Keratinocyte (primary cell): Measurements from ENCODE around the gene GBA3. TPM values are rescaled to one million over a fixed set of nuclear protein-coding genes. Genes with fewer than 3 reads are reported as not detected.

Experiments
- DNase-seq: peaks from one replicate; pipeline ENCODE4 v3.0.0-alpha.2; 2011; ENCODE audit warnings: low read depth, missing footprints, low spot score
- FAIRE-seq: peaks from 2 replicates; lab custom pipeline; 2011; peaks lifted over from hg19 to GRCh38; lab: Jason Lieb, UNC
- H2AFZ ChIP-seq: 2 replicates; pipeline ENCODE4 v1.6.0; 2012; ENCODE audit warnings: low read length, control low read depth, inconsistent platforms; ENCODE audit not compliant: control insufficient read depth
- H3K27ac ChIP-seq: 2 replicates; pipeline ENCODE4 v1.5.1; 2011; ENCODE audit warnings: low read length; ENCODE audit not compliant: control insufficient read depth, insufficient read depth
- H3K27me3 ChIP-seq: 3 replicates; pipeline ENCODE4 v1.6.0; 2011; ENCODE audit warnings: low read length; ENCODE audit not compliant: control insufficient read depth, insufficient read depth; ENCODE audit errors: extremely low read depth
- H3K36me3 ChIP-seq, 2 experiments: 2 replicates in 1 of 2; 3 replicates in 1 of 2; pipeline ENCODE4 v1.5.1; 2011; ENCODE audit warnings: low read length in 2 of 2, mild to moderate bottlenecking in 1 of 2; ENCODE audit not compliant: control insufficient read depth in 2 of 2, insufficient read depth in 2 of 2; ENCODE audit errors: extremely low read depth in 1 of 2
- H3K4me1 ChIP-seq: 3 replicates; pipeline ENCODE4 v1.5.1; 2011; ENCODE audit warnings: low read length; ENCODE audit not compliant: control insufficient read depth, insufficient read depth; ENCODE audit errors: extremely low read depth
- H3K4me2 ChIP-seq: 3 replicates; pipeline ENCODE4 v1.6.0; 2011; ENCODE audit warnings: low read depth, low read length; ENCODE audit not compliant: control insufficient read depth, insufficient read depth; ENCODE audit errors: extremely low read depth
- H3K4me3 ChIP-seq, 3 experiments: fragments of 200-600 bp in 1 of 3; sonication (generic) in 1 of 3; 2 replicates in 2 of 3; 3 replicates in 1 of 3; pipeline ENCODE4 v1.5.1; 2011 to 2016; ENCODE audit warnings: low read length in 3 of 3, mild to moderate bottlenecking in 3 of 3, control low read depth in 2 of 3, inconsistent platforms in 1 of 3, low read depth in 1 of 3, mixed read lengths in 1 of 3, mixed run types in 1 of 3, moderate library complexity in 1 of 3; ENCODE audit not compliant: control insufficient read depth in 2 of 3, insufficient read depth in 2 of 3; ENCODE audit errors: extremely low read depth in 1 of 3
- H3K79me2 ChIP-seq: 2 replicates; pipeline ENCODE4 v1.6.0; 2012; ENCODE audit warnings: low read length; ENCODE audit not compliant: control insufficient read depth, insufficient read depth
- H3K9ac ChIP-seq: 3 replicates; pipeline ENCODE4 v1.6.0; 2011; ENCODE audit warnings: low read length; ENCODE audit not compliant: control insufficient read depth, insufficient read depth; ENCODE audit errors: extremely low read depth
- H3K9me1 ChIP-seq: 3 replicates; pipeline ENCODE4 v1.6.0; 2011; ENCODE audit warnings: low read length; ENCODE audit not compliant: control insufficient read depth, insufficient read depth; ENCODE audit errors: extremely low read depth
- H3K9me3 ChIP-seq: 2 replicates; pipeline ENCODE4 v1.5.1; 2012; ENCODE audit warnings: low read depth, low read length; ENCODE audit not compliant: control insufficient read depth
- H4K20me1 ChIP-seq: 3 replicates; pipeline ENCODE4 v1.6.0; 2011; ENCODE audit warnings: low read length; ENCODE audit not compliant: control insufficient read depth, insufficient read depth; ENCODE audit errors: extremely low read depth
- CTCF ChIP-seq, 3 experiments: IDR thresholded peaks in 1 of 3; conservative IDR thresholded peaks in 1 of 3; optimal IDR thresholded peaks in 1 of 3; 2 replicates in 2 of 3; 3 replicates in 1 of 3; pipeline versions ENCODE3 to v1.5.1; 2011; ENCODE audit warnings: low read length in 3 of 3, mild to moderate bottlenecking in 3 of 3, moderate library complexity in 2 of 3, control low read depth in 1 of 3, inconsistent platforms in 1 of 3; ENCODE audit not compliant: insufficient read depth in 2 of 3; ENCODE audit errors: extremely low read depth in 1 of 3
- EZH2 ChIP-seq: IDR thresholded peaks from one replicate; pipeline ENCODE4 v1.6.1; 2012; ENCODE audit warnings: inconsistent platforms, mild to moderate bottlenecking, low read length, moderate library complexity
- dilution Hi-C: fragments of 300-500 bp; cut with MboI; formaldehyde crosslinking; loops from one replicate; pipeline ENCODE4 v1.7.0; 2020; ENCODE audit warnings: low sequenced_read_pairs; ENCODE audit not compliant: extremely low pct_ligation_motif_present
- polyA plus RNA-seq, 5 experiments: library from polyadenylated mRNA; depleted of rRNA in 3 of 5; stranded (reverse) in 3 of 5; stranded (forward) in 1 of 5; unstranded in 1 of 5; fragments of >200 nt; gene quantifications; 1 replicate in 1 of 5; 2 replicates in 3 of 5; 3 replicates in 1 of 5; pipeline versions ENCODE4 v1.2.1 to v1.2.3, GENCODE V29; 2011 to 2012; ENCODE audit warnings: missing spikeins in 2 of 5, low read depth in 1 of 5, low replicate concordance in 1 of 5

GBA3 gene
- polyA plus RNA-seq, 1 donor (not counting 4 experiments of a cell fraction or from before 2014, with no cell fraction given), result not detected

GRCh38 chr4:22790631-22791030 lies 97.9 kb downstream of the GBA3 start:
- no peak overlapping the region for H3K9ac ChIP-seq
- no peaks in the 10 kb centered on the region for H4K20me1 ChIP-seq
- no peak for FAIRE-seq
- H3K4me1 ChIP-seq, result no peaks in the 10 kb centered on the region
- no peaks in the 10 kb centered on the region for H3K27me3 ChIP-seq
- H3K4me3 ChIP-seq, result no peak overlapping the region
- DNase-seq, result no peak
- no peak for TF ChIP-seq CTCF (optimal IDR thresholded peaks at IDR 0.05 in 1 of 3, IDR thresholded peaks at IDR 0.05 in 1 of 3, conservative IDR thresholded peaks at IDR 0.05 in 1 of 3; ENCODE audit: extremely low read depth in 1 of 3, insufficient read depth in 2 of 3, low read length in 3 of 3)
- no peak for TF ChIP-seq EZH2
- H3K79me2 ChIP-seq, result no peaks in the 10 kb centered on the region
- H3K4me2 ChIP-seq, result no peak overlapping the region
- H3K36me3 ChIP-seq, result no peaks in the 10 kb centered on the region
- dilution Hi-C loops, result no loop called here
- no peaks in the 10 kb centered on the region for H3K9me1 ChIP-seq
- no peak overlapping the region for H3K27ac ChIP-seq
- no peaks in the 10 kb centered on the region for H3K9me3 ChIP-seq
- no peak overlapping the region for H2AFZ ChIP-seq

- Histone ChIP-seq H3K79me2 (no peaks in the 10 kb centered on the region), H3K9me1 (no peaks in the 10 kb centered on the region), H3K27me3 (no peaks in the 10 kb centered on the region), H3K4me2 (no peak overlapping the region), H3K27ac (no peak overlapping the region), H3K4me1 (no peaks in the 10 kb centered on the region), H4K20me1 (no peaks in the 10 kb centered on the region), H3K9me3 (no peaks in the 10 kb centered on the region), H2AFZ (no peak overlapping the region), H3K36me3 (no peaks in the 10 kb centered on the region), H3K9ac (no peak overlapping the region), H3K4me3 (no peak overlapping the region)
- FAIRE-seq (no peak), DNase-seq (no peak)
- dilution Hi-C loops, result no loop called here
- TF ChIP-seq EZH2 (no peak), CTCF (optimal IDR thresholded peaks at IDR 0.05 in 1 of 3, IDR thresholded peaks at IDR 0.05 in 1 of 3, conservative IDR thresholded peaks at IDR 0.05 in 1 of 3; ENCODE audit: extremely low read depth in 1 of 3, insufficient read depth in 2 of 3, low read length in 3 of 3) (no peak)
Measured at GRCh38 chr4:22794732-22795131, 102.0 kb downstream of the GBA3 start.
